HCT116 (cell line): ENCODE results near the gene NTSR2. TPM values are rescaled to one million over a fixed set of nuclear protein-coding genes. Genes with fewer than 3 reads are reported as not detected.

Experiments
- ATAC-seq: fragments of 200-7000 bp; cut with Tn5 transposase; 2 replicates; pipeline ENCODE4 v1.9.1; 2020; ENCODE audit warnings: mild to moderate bottlenecking, moderate library complexity
- BruUV-seq: library from RNA; stranded (reverse); fragments of 400-500 nt; replicated peaks from 2 replicates; lab custom pipeline; 2021; lab: Mats Ljungman, UMichigan
- CTCF ChIA-PET: fragments of 300-600 bp; sonication (Branson Sonifier 250); formaldehyde crosslinking; loops from one replicate; lab custom pipeline; 2021; ENCODE audit warnings: antibody characterized with exemption; lab: Charles Lee
- POLR2A ChIA-PET: fragments of 300-600, 350-600 bp; sonication (Branson Sonifier 250); formaldehyde crosslinking; loops from one replicate; lab custom pipeline; 2021; ENCODE audit warnings: antibody characterized with exemption; lab: Charles Lee
- RAD21 ChIA-PET, 2 experiments: fragments of 300-600 bp; sonication (Branson Sonifier 250); formaldehyde crosslinking; loops; one replicate each; lab custom pipeline; 2023; ENCODE audit warnings: low total read pairs in 2 of 2; ENCODE audit not compliant: uncharacterized antibody in 2 of 2, unreplicated experiment in 2 of 2, low non-redundant PET in 1 of 2; lab: Charles Lee
- DNase-seq: peaks from one replicate; pipeline ENCODE4 v3.0.0-alpha.2; 2010; ENCODE audit warnings: low read depth, low spot score
- H2AFZ ChIP-seq: fragments of 200-600 bp; shearing (Covaris generic), sonication (generic); 2 replicates; pipeline ENCODE4 v1.6.1; 2017; ENCODE audit warnings: low read depth, mixed run types, mixed read lengths, antibody characterized with exemption, low read length; ENCODE audit not compliant: poor library complexity, severe bottlenecking
- H3K27ac ChIP-seq: 2 replicates; pipeline ENCODE4 v1.5.1; 2012; ENCODE audit warnings: low read depth, low read length
- H3K27me3 ChIP-seq: fragments of 200-600 bp; sonication (generic); 2 replicates; pipeline ENCODE4 v1.6.1; 2016; ENCODE audit warnings: mixed run types, low read length, mixed read lengths; ENCODE audit not compliant: insufficient read depth
- H3K36me3 ChIP-seq, 2 experiments: fragments of 200-500 bp in 1 of 2; fragments of 200-600 bp in 1 of 2; sonication (Bioruptor generic) in 1 of 2; sonication (generic) in 1 of 2; 2 replicates each; pipeline versions ENCODE4 v1.5.1 to v1.6.1; 2014 to 2016; ENCODE audit warnings: low read length in 2 of 2, inconsistent platforms in 1 of 2, mixed read lengths in 1 of 2, mixed run types in 1 of 2; ENCODE audit not compliant: insufficient read depth in 2 of 2, control insufficient read depth in 1 of 2
- H3K4me1 ChIP-seq, 2 experiments: fragments of 200-600 bp in 1 of 2; sonication (generic) in 1 of 2; 2 replicates each; pipeline versions ENCODE4 v1.5.1 to v1.6.1; 2012 to 2017; ENCODE audit warnings: low read length in 2 of 2, inconsistent platforms in 1 of 2, mild to moderate bottlenecking in 1 of 2, mixed read lengths in 1 of 2, mixed run types in 1 of 2, moderate library complexity in 1 of 2; ENCODE audit not compliant: insufficient read depth in 2 of 2, control insufficient read depth in 1 of 2
- H3K4me2 ChIP-seq: fragments of 200-600 bp; sonication (generic); 2 replicates; pipeline ENCODE4 v1.6.1; 2017; ENCODE audit warnings: mixed run types, low read length, mixed read lengths
- H3K4me3 ChIP-seq, 2 experiments: fragments of 200-600 bp in 1 of 2; sonication (generic) in 1 of 2; replicated peaks in 1 of 2; 2 replicates each; pipeline ENCODE4 v1.5.1; 2011 to 2016; ENCODE audit warnings: low read length in 2 of 2, control low read depth in 1 of 2, low read depth in 1 of 2, mild to moderate bottlenecking in 1 of 2, mixed read lengths in 1 of 2, mixed run types in 1 of 2
- H3K79me2 ChIP-seq: fragments of 200-600 bp; sonication (generic); 2 replicates; pipeline ENCODE4 v1.6.1; 2017; ENCODE audit warnings: mild to moderate bottlenecking, mixed run types, low read length, moderate library complexity, mixed read lengths; ENCODE audit not compliant: insufficient read depth
- H3K9ac ChIP-seq: fragments of 200-600 bp; sonication (generic); 2 replicates; pipeline ENCODE4 v1.6.1; 2016; ENCODE audit warnings: low read length, mixed read lengths
- H3K9me2 ChIP-seq: fragments of 200-600 bp; sonication (generic), shearing (Covaris generic); 2 replicates; pipeline ENCODE4 v1.6.1; 2017; ENCODE audit warnings: mixed run types, mild to moderate bottlenecking, moderate library complexity; ENCODE audit not compliant: insufficient read depth
- H3K9me3 ChIP-seq, 2 experiments: fragments of 200-500 bp in 1 of 2; fragments of 200-600 bp in 1 of 2; sonication (Bioruptor generic) in 1 of 2; sonication (generic) in 1 of 2; 2 replicates each; pipeline ENCODE4 v1.6.1; 2014 to 2017; ENCODE audit warnings: low read length in 2 of 2, mixed read lengths in 2 of 2, inconsistent platforms in 1 of 2, low read depth in 1 of 2, mild to moderate bottlenecking in 1 of 2, mixed run types in 1 of 2, moderate library complexity in 1 of 2; ENCODE audit not compliant: control insufficient read depth in 1 of 2, insufficient read depth in 1 of 2
- H4K20me1 ChIP-seq: fragments of 200-600 bp; sonication (generic), shearing (Covaris generic); 2 replicates; pipeline ENCODE4 v1.6.1; 2017; ENCODE audit warnings: mixed run types, mild to moderate bottlenecking, moderate library complexity; ENCODE audit not compliant: insufficient read depth
- CEBPB ChIP-seq: IDR thresholded peaks from 2 replicates; pipeline ENCODE4 v1.6.1; 2012; ENCODE audit warnings: low read depth
- EGR1 ChIP-seq: IDR thresholded peaks from 2 replicates; pipeline ENCODE4 v1.6.1; 2012; ENCODE audit warnings: low read depth
- ELF1 ChIP-seq: IDR thresholded peaks from 2 replicates; pipeline ENCODE4 v1.6.1; 2012; ENCODE audit warnings: low read depth, borderline replicate concordance
- EZH2 ChIP-seq: fragments of 200-600 bp; sonication (generic); IDR thresholded peaks from 2 replicates; pipeline ENCODE4 v1.6.1; 2017; ENCODE audit warnings: antibody characterized with exemption, mixed run types
- EZH2phosphoT487 ChIP-seq: fragments of 200-600 bp; IDR thresholded peaks from 2 replicates; pipeline ENCODE4 v1.6.1; 2018; ENCODE audit warnings: antibody characterized with exemption, borderline replicate concordance
- FOSL1 ChIP-seq: IDR thresholded peaks from 2 replicates; pipeline ENCODE4 v1.6.1; 2012; ENCODE audit warnings: low read depth
- POLR2AphosphoS5 ChIP-seq: IDR thresholded peaks from 2 replicates; pipeline ENCODE4 v1.6.1; 2011; ENCODE audit warnings: mild to moderate bottlenecking, low read depth, low read length, moderate library complexity
- RAD21 ChIP-seq: IDR thresholded peaks from 2 replicates; pipeline ENCODE4 v1.6.1; 2012; ENCODE audit warnings: low read depth, mild to moderate bottlenecking
- SP1 ChIP-seq: IDR thresholded peaks from 2 replicates; pipeline ENCODE4 v1.6.1; 2012; ENCODE audit warnings: low read depth
- YY1 ChIP-seq: IDR thresholded peaks from 2 replicates; pipeline ENCODE4 v1.6.1; 2011; ENCODE audit warnings: low read length, low read depth, moderate library complexity, mild to moderate bottlenecking; ENCODE audit not compliant: insufficient replicate concordance; ENCODE audit errors: extremely low read depth
- ZFX ChIP-seq: fragments of 450-650 bp; IDR thresholded peaks from 2 replicates; pipeline ENCODE4 v1.6.1; 2017
- intact Hi-C: fragments of 100-400 bp; cut with micrococcal nuclease; formaldehyde crosslinking; loops from 2 replicates; pipeline ENCODE4 v1.10.0; 2022
- total RNA-seq: library from RNA; stranded (reverse); gene quantifications from one replicate; pipeline ENCODE4 v1.2.1, GENCODE V29; 2021; ENCODE audit not compliant: unreplicated experiment
- TF ChIP-seq, protein P1 (sequence below): IDR thresholded peaks from 2 replicates; pipeline ENCODE4 v1.6.1; 2012
- TF ChIP-seq, protein P2 (sequence below), 3 experiments: fragments of 200-600 bp in 1 of 3; sonication (generic) in 1 of 3; IDR thresholded peaks in 2 of 3; conservative IDR thresholded peaks in 1 of 3; 2 replicates each; pipeline ENCODE4 v1.5.1; 2012 to 2017; ENCODE audit warnings: low read depth in 2 of 3, low read length in 2 of 3, antibody characterized with exemption in 1 of 3, borderline replicate concordance in 1 of 3, control low read depth in 1 of 3, mild to moderate bottlenecking in 1 of 3, mixed read lengths in 1 of 3, mixed run types in 1 of 3, moderate library complexity in 1 of 3; ENCODE audit not compliant: insufficient read depth in 1 of 3
- TF ChIP-seq, protein P3 (sequence below): IDR thresholded peaks from 2 replicates; pipeline ENCODE4 v1.6.1; 2011; ENCODE audit warnings: mild to moderate bottlenecking, low read length, moderate library complexity; ENCODE audit not compliant: insufficient replicate concordance; ENCODE audit errors: extremely low read depth

Gene NTSR2
- total RNA-seq, 1 experiment from 2014 or later = not detected

DNA sequence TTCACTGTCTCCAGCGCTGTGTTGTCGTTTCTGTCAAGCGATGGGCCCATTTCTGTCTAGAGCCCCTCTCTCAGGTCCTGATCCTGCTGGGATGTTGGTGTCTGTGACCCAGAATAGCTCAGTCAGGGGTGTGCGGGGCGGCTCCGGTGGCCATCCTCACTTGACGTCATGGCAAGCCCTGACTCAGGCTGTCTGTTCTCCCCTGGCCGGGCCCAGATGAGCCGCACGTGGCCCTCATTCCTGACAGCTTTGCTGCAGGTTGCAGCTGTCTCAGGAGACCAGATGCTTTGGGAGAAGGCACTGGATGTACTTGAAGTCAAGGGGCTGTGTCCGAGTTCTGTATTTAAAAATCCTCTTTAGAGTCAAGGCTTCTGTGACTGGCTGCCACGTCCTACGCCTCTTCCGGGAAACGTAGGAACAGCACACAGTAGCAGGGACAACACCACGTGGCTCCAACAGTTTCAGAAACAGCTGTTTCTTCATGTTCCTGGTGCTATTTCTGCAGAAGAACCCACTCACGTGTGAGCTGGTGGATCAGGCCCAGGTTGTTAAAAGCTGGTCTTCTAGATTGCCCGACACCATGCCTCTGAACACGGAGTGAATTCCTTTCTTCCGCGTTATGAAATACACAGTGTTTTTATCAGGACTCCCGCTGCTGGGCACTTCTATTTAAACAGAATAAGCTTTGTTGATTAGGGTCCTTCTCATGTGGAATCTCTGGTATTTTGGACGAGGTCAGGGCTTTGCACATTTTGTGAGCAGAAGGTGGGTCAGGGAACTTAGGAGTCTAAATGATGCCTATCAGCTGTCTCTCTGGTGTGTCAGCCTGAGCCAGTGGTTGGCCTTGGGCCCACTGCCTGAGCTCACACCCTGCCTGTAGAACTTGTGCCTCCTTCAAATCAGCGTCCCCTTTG, 28.3 kb upstream of the NTSR2 start:
- H3K9me3 ChIP-seq = no peaks in the 10 kb centered on the region
- no peaks in the 10 kb centered on the region for H3K9me2 ChIP-seq
- H4K20me1 ChIP-seq = no peaks in the 10 kb centered on the region
- RAD21 ChIA-PET = no interaction called here
- no peak for ATAC-seq
- peak overlapping the region; percentile 39; the same call in 1 of the 2 replicates for H3K4me2 ChIP-seq
- TF ChIP-seq EZH2 (no peak), EZH2phosphoT487 (no peak), ZFX (no peak), FOSL1 (no peak), RAD21 (no peak), ELF1 (no peak), YY1 (no peak), CEBPB (no peak), SP1 (no peak), POLR2AphosphoS5 (no peak), EGR1 (no peak)
- TF ChIP-seq, protein P1, sequence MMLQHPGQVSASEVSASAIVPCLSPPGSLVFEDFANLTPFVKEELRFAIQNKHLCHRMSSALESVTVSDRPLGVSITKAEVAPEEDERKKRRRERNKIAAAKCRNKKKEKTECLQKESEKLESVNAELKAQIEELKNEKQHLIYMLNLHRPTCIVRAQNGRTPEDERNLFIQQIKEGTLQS = no peak
- TF ChIP-seq, protein P2, sequence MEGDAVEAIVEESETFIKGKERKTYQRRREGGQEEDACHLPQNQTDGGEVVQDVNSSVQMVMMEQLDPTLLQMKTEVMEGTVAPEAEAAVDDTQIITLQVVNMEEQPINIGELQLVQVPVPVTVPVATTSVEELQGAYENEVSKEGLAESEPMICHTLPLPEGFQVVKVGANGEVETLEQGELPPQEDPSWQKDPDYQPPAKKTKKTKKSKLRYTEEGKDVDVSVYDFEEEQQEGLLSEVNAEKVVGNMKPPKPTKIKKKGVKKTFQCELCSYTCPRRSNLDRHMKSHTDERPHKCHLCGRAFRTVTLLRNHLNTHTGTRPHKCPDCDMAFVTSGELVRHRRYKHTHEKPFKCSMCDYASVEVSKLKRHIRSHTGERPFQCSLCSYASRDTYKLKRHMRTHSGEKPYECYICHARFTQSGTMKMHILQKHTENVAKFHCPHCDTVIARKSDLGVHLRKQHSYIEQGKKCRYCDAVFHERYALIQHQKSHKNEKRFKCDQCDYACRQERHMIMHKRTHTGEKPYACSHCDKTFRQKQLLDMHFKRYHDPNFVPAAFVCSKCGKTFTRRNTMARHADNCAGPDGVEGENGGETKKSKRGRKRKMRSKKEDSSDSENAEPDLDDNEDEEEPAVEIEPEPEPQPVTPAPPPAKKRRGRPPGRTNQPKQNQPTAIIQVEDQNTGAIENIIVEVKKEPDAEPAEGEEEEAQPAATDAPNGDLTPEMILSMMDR (IDR thresholded peaks at IDR 0.05 in 2 of 3, conservative IDR thresholded peaks at IDR 0.05 in 1 of 3; ENCODE audit: borderline replicate concordance in 1 of 3, insufficient read depth in 1 of 3, low read depth in 2 of 3, low read length in 2 of 3) = no peak
- TF ChIP-seq, protein P3, sequence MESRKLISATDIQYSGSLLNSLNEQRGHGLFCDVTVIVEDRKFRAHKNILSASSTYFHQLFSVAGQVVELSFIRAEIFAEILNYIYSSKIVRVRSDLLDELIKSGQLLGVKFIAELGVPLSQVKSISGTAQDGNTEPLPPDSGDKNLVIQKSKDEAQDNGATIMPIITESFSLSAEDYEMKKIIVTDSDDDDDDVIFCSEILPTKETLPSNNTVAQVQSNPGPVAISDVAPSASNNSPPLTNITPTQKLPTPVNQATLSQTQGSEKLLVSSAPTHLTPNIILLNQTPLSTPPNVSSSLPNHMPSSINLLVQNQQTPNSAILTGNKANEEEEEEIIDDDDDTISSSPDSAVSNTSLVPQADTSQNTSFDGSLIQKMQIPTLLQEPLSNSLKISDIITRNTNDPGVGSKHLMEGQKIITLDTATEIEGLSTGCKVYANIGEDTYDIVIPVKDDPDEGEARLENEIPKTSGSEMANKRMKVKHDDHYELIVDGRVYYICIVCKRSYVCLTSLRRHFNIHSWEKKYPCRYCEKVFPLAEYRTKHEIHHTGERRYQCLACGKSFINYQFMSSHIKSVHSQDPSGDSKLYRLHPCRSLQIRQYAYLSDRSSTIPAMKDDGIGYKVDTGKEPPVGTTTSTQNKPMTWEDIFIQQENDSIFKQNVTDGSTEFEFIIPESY = no peak
- TF ChIP-seq, all 23 proteins: peak for 0
- H3K36me3 ChIP-seq = no peaks in the 10 kb centered on the region
- H3K79me2 ChIP-seq = no peaks in the 10 kb centered on the region
- intact Hi-C loops = no loop called here
- no peak overlapping the region for H3K9ac ChIP-seq
- peaks cover 4 to 17% of the 10 kb centered on the region in 2 experiments; a peak in 3 of 4 replicates for H3K4me1 ChIP-seq
- DNase-seq = no peak
- no peak overlapping the region for H2AFZ ChIP-seq
- H3K27ac ChIP-seq = no peak overlapping the region
- H3K27me3 ChIP-seq = no peaks in the 10 kb centered on the region
- no TSS peak for BruUV-seq
- CTCF ChIA-PET = interaction anchor here (0.7 to 1.4 kb wide), 4 partner anchors 9 to 81 kb away, joined by 3 to 5 read pairs (median 4); no protein-coding TSS in a partner anchor
- POLR2A ChIA-PET = no interaction called here
- H3K4me3 ChIP-seq = no peak overlapping the region
